Cardiac septum (tissue), 1 donor: ENCODE data around the gene BACH2. TPM values are rescaled to one million over a fixed set of nuclear protein-coding genes. Genes with fewer than 3 reads are reported as not detected.

Source experiments
- DNase-seq: peaks from one replicate; pipeline ENCODE4 v3.0.0-alpha.2; 2020; ENCODE audit warnings: low spot score
- intact Hi-C: fragments of 100-400 bp; cut with DNase I; formaldehyde crosslinking; loops from one replicate; pipeline ENCODE4 v1.14.0; 2022
- total RNA-seq: library from RNA; stranded (reverse); fragmentation: NEBNext Ultra II Directional; extraction: Animal tissue kit (Norgen Biotek cat#: 25700); gene quantifications from one replicate; pipeline ENCODE4 v1.2.1, GENCODE V29; 2021
- donor health status: DM: no; HTN: no; CAD: no.

The BACH2 gene
- total RNA-seq, 1 donor from 2014 or later = 8.4 TPM

DNA sequence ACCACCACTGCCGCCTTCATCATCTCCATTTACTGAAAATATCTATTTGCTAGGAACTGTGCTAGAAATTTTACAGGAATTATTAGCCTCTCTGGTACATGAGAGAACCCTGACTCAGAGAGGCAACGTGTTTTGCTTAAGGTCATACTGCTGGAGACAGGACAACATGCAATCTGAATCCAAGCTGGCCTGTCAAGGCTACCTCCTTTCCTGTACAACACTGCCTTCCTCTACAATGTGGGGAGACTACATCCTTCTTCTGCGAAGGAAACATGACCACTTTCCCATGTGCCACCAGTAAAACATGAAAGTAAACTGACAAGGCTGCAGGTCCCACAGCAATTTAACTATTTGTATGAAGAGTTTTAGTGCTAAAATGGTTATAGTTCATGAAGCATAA, 200.9 kb downstream of the BACH2 start:
- intact Hi-C loops = loop anchor here (5.0 kb wide), 5 partner anchors 108 to 297 kb away; partner anchors contain the start of gene BACH2
- DNase-seq = no peak

DNA sequence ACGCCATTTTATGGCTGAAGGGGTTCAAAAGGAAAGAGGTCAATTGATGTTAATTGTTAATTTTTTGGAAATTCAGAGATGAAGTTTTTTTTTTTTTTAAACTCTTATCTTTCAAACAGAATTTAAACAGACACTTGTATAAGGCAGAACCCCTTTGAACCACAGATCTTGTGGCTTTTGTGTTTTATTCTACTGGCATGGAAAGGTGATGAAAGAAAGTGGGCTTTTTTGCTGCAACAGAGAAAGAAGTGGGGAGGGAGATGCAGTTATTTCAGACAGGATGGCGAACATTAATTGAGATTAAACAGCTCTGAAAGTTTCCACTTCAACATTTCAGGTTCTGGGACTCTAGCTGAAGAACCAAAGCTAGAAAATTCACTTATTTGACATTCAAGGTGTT, 201.5 kb downstream of the BACH2 start:
- DNase-seq = no peak
- intact Hi-C loops = loop anchor here (5.0 kb wide), 5 partner anchors 108 to 297 kb away; partner anchors contain the start of gene BACH2

DNA sequence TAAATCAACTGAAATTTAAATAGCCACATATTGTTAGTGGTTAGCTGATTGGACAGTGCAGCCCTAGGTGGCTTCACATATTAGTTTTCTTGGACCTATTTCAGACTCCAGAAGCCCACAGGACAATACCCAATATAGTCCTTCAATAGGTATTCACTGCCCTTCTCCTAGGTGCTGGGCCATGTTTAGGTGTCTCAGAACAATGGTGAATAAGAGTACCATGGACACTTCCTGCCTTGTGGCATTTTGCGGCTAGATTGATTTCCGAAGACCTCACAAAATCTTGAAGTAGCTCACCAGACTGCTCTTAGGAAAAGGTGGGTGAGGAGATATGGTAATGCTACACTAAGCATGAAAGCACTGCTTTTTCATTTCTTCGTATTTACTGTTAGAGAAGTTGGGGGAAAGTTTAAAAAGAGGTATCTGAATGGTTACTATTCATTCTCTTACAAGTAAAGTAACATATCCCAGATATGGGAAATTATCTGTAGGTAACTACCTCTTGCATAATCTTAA, 203.0 kb downstream of the BACH2 start:
- DNase-seq = no peak

DNA sequence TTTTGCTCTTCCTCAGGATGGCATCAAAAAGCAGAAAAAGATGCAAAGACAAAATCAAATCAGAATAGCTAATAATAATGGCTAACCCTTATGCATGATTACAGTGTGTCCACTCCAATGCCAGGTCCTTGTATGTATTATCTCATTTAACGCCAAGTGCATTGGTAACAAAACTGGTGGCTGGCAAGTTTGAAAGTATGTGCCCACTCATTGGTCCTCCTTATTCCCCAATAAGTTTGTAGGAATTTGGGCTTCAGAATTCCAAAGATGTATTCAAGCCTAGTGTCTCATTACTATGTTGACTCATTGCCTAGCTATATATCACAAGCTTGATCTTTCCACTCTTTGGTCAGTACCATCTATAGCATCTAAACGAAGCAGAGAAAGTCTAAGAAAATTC, 205.8 kb downstream of the BACH2 start:
- no peak for DNase-seq
- intact Hi-C loops = no loop called here

More for the DNA sequence above, 203.0 kb downstream of the BACH2 start:
- intact Hi-C loops = no loop called here

DNA sequence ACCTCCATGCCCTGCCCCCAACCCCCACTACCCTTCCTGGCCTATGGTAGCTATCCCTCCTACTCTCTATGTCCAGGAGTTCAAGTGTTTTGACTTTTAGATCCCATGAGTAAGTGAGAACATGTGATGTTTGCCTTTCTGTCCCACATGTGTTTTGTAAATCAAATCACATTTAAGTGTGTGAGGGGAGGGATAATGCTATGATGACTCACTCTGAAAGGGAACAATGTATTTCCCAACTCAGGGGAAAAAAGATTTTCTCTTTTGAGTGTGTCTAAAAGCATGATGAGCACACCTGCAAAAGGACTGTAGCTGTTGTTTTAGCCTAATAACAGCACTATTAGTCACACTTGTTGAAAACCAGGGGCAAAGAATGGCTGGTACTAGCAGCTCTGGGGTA, 208.6 kb downstream of the BACH2 start:
- intact Hi-C loops = no loop called here
- no peak for DNase-seq

DNA sequence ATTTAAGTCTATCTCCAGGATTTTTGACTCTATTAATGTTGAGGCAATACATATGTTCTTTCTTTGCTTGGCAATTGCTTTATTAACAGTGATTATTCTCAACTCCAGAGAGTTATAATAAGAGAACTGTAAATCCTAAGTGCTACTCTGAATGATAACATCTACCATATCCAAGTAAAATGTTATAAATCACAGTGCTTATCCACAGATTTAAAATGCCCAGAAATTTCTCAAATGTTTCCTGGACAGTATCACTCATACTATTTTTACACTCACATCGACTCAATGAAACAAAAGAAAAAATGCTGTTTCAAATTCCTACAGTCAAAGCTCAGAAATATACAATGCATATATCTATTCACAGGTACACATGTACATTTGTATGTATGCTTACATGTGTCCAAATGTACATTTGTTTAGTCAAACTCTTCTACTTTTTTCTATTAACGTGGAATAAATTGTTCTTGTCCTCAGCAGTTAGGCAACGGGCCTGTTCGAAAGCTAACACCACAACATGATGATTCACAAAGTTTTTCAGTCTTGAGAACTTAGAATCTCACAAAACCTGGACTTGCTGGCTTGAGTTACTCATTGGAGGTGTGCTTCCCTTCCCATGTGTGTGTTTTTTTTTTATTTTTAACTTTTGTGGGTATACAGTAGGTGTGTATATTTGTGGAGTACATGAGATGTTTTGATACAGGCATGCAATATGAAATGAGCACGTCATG, 209.4 kb downstream of the BACH2 start:
- no peak for DNase-seq
- intact Hi-C loops = no loop called here

DNA sequence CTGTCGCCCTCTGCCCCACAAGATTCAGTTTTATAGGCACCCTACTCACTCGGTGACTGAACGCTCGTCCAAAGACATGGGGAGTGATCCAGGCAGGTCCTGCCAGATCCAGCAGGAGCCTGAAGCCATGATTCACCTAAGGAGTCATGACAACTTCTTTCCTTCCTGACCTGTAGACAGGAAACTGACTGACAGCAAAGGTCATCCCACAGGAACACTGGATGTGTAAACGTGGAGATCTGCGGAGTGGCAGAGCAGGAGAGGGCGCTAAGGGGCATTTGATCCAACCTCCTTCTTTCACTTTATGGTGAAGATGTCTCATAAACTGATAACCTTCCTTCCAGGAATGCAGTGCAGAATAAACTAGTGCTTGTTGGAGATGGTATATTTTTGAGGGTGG, 210.1 kb downstream of the BACH2 start:
- intact Hi-C loops = no loop called here
- DNase-seq = no peak

DNA sequence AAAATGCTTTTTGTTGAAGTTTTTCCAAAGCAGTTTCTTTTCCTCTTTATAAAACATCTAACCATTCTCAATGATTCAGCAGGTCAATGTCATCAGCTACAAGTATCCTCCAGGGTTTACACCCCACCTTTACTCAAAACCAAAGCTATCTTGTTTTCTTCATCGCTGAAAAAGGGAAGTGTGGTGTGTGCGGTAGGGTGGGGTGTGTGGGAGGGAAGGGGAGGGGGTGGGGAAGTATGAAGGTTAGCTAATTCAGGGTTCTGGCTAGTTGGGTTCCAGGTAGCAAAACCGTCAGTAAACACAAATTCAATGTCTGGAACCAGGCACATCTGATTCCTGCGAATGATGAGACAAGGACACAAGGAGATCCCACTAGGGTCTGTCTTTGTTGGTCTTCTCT, 212.8 kb downstream of the BACH2 start:
- intact Hi-C loops = no loop called here
- DNase-seq = no peak

DNA sequence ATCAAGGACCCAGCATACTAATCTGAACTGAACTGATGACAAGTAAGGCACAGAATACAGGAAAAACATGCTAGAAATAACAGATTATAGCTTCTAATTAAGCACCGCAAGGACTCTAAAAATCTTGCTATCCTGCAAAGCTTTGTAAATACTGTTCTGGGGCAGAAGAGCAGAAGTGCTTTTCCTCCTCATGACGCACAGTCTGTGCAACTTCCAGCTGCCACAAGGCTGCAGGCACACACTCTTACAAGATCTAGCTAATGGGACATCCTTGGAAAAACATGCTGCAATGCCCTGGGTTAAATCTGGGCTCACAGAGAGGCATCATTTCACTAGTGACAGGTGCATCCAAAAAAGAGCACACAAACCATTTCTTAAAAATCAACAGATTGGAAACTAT, 213.8 kb downstream of the BACH2 start:
- intact Hi-C loops = no loop called here
- DNase-seq = no peak

DNA sequence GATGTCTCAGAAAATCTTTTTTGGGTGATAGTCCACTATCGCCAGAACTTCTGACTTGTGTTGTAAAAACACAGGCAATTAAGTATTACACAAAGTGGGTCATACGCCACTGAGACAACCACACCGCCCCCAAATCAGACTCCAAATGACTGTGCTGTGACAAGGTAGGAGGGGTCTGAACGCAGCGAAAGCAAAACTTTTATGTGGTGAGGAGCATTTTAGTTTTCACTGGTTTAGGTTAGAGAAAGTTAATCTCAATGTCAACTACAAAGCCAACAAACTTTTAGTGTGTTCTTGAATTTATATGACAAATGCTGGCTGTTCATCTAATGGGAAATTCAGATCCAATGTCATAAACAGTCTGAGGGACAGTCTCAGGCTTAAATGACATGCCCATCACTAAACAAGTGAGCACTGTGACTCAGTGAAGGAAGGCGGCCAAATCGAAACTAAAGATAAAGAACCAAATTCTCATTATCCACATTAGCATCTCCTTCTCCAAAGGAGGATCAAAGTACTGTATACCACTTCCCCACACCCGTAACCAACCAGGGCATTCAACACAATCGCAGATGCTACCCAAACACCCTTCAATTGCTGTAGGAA, 215.7 kb downstream of the BACH2 start:
- intact Hi-C loops = no loop called here
- no peak for DNase-seq

DNA sequence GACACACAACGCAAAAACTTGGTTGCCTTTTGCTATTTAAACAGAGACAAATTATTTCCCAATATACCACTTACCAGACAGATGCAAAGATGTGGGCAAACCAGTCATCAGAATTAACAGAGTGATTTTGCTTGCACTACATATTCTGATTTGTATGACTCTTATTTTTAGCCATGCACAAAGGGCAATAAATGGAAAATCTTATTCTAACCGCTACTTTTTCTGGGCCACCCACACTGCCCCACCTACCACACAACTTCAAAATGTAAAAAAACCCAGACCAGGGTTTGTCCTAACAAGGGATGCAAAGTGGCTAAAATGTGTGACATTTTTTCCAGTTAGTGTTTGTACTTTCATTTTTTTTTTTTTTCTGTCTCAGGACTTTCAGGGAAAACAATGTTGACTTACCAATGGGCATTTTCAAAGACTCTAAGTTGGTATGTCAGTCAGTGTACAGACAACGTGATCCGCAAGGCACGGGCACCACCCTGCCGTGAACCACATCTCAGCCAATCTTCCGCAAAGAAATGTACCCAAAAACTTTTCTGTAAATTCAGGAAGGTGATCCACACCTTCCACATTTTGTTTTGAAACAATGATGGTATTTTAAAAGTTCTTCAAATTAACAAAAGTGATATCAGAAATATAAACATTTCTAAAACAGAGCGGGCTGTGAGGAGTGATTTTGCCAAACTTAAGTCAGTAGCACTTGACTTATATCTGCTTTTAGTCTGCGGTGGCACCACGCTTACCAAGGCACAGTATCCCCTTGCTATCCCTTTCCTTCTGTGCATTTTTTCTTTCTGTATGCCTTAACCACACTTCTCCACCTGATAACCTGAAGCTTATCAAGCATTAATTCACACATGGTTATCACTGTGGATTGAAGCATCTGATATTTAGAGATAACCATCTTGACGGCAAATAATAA, 216.8 kb downstream of the BACH2 start:
- DNase-seq = no peak
- intact Hi-C loops = no loop called here

DNA sequence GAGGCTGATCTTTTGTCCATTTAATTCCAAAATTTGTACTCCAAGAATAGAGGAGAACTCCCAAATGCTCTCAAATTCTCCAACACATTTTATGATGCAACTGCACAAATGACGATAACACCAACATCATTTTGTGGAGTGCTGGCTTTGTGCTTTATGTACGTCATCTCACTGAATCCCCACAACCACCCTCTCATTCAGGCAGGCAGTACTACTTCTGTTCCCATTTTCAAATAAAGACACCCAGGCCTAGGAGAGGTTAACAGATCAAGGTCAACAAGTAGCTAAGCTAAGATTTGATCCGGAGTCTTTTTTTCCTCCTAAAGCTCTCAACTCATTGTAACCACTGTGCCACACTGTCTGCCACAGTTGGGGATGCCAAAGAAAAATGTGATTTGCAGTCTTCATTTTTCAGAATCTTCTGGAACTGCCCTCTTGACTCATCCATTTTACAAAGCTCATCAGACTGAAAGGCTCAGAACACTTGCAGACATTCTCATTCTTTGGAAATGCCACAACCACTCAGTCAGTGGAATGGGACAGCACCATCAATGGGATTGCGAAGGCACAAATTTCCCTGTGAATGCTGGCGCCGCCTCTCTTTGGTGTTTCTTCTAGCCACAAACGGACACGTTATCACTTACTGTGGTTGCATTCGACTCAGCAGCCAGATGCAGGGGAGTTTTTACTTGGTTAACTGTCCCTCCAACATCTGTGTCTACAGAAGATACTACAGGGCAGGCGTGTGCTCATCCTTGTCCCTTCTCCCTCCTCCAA, 217.9 kb downstream of the BACH2 start:
- intact Hi-C loops = no loop called here
- DNase-seq = no peak

DNA sequence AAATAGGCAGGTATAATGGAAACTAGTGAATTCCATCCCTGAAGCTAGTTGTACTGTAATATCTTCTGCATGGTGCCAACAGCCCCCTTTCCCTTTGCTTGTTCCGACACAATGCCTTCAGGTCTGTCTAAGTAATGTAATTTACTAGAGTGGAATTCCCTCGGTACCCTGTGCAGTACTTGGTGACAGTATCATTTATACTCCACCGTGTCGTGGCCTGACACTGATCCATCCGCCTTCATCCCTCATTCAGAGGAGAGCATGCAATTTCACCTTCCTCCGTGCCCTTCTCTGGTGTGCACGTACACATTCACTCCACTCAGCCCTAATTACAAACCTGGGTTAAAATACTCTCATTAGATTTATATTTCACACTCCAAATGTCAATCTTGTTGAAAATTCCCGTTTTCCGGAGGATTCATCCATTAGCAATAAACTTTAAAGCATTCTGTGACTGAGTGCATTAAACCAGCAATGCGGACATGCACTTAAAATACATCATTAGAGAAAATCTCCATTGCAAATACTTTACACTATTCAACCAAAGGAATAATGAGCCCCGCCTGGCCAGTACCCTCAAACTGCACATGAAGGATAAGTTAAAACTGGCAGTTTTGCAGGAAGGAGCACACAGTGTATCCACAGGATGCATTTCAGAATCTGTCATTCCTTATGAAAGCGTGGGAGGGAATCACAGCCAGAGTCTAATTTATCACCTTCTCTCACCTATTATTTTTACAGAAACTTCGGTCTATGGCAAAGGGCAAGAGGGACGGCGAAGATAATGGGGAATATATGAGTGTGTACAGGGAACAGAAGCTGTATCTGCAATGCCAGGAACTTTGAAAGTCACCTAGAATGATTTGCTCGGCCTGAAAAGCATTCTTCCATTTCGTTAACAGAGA, 219.9 kb downstream of the BACH2 start:
- DNase-seq = no peak
- intact Hi-C loops = no loop called here

DNA sequence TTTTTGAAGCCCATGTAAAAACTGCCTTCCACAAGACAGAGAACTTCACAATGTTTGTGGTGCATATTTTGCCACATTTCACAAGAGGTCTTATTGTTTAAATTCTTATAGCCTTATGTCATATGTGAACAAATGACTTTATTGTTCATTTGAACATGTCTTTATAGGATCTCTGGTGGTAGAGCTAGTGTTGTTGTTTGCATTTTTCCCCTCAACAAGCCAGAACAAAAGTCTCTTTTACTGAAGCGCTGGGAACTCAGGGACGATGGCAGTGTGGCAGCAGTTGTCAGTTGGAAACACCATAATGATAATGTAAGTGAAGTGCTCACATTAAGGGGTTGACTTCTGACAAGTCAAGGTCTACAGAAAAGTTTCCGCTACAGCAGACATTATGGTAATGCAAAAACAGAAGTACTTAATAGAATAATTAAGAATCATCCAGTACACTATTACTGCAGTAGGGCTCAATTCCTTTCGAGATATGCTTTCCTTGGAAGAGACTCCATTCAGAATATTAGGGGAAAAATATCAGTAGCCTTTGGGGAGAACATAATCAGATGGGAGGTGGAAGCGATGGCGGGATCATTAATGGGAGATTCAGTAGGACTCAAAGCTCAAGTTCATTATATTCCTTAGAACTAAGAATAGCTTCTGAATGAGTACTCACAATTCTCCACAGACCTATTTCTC, 222.3 kb downstream of the BACH2 start:
- intact Hi-C loops = no loop called here
- DNase-seq = no peak

DNA sequence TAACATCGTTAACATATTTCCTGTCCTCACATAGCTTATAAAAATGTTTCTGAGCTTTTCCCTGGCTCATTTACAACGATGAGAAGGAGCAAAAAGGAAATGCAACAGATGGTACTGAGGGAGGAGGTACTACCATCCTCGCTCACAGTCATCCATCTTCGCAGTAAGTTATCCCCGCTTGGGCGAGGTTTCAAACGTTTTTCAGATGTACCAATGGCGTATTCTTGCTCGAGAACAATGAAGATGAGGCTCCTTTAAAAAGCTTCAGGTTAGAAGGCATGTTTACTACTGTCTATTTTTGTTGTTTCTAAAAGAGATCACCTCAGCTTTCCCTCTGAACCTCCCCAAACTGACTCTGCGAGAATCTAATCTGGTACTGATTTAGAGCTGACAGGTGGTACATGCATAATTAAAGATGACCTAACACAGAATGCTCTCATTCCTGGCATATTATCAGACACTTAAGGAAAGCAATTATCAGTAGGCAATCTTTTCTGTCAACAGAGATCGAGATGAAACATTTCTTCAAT, 223.6 kb downstream of the BACH2 start:
- intact Hi-C loops = no loop called here
- DNase-seq = no peak

DNA sequence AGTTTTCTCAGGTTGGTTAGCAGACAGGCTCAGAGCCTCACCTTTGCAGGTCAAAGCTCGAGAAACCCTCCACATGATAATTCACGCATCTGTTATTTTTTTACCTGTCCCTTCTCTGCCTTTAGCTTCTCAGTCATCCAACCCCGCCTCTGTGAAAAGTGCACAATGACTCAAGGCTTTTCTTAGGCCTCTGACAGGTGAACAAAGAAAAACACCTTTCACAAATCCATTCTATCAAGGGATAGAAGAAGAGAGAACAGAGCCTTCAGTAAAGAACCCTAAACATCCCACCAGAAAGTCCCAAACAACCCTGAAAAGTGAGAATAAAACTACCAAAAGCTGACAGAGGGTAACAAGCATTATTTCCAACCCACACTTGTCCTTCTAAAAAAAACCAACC, 224.1 kb downstream of the BACH2 start:
- no peak for DNase-seq
- intact Hi-C loops = no loop called here

DNA sequence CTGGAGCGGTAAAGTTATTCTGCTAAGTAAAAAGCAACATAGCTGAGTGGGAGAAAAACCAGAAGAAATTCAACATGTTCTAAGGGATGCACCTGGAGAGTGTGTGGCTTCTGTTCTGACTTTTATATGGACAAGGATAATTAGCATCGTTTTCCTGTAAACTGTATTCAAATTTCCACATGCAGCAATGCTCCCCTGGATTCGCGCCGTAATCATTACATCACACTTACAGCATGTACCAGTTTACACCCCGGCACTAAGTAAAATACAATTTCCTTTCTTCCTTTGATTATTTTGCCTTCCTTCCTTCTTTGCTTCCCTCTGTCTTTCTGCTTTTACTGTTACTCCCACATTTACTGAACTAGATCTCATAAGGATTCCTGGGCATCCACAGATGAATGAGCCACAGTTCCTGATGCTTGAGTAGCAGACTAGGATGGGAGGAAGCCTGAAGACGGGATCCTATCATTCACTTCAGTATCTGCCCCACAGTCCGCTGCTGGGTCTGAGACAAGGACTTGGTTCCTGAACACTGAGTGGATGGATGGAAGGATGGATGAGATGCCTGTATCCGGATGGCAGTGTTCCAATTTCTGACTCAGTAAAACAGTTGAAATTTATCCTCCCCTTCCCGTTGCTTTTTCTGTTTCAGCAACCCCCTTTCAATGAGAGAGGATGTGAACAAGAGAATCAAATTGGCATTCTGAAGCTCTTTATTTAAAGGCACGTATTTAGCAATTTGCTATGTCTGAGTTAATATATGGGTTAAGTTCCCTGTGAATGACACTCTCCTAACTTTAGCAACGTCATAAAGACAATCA, 227.7 kb downstream of the BACH2 start:
- intact Hi-C loops = no loop called here
- no peak for DNase-seq
